Hepatocyte (in vitro differentiated cells): Measurements from ENCODE around the gene MFF.

ENCODE experiments used
- EZH2 ChIP-seq: fragments of 200-600 bp; sonication (generic); IDR thresholded peaks from 2 replicates; pipeline ENCODE4 v1.6.1; 2016; ENCODE audit warnings: antibody characterized with exemption, mild to moderate bottlenecking, borderline replicate concordance
- EZH2phosphoT487 ChIP-seq: fragments of 200-600 bp; sonication (generic); IDR thresholded peaks from one replicate; pipeline ENCODE4 v1.6.1; 2018; ENCODE audit warnings: antibody characterized with exemption, mild to moderate bottlenecking, low read depth, moderate library complexity; ENCODE audit not compliant: unreplicated experiment, severe bottlenecking
- TF ChIP-seq, protein P1 (sequence below): fragments of 200-600 bp; sonication (generic); IDR thresholded peaks from 2 replicates; pipeline ENCODE4 v1.5.1; 2016; ENCODE audit warnings: antibody characterized with exemption, mild to moderate bottlenecking; ENCODE audit not compliant: poor library complexity

- TF ChIP-seq, protein P1, sequence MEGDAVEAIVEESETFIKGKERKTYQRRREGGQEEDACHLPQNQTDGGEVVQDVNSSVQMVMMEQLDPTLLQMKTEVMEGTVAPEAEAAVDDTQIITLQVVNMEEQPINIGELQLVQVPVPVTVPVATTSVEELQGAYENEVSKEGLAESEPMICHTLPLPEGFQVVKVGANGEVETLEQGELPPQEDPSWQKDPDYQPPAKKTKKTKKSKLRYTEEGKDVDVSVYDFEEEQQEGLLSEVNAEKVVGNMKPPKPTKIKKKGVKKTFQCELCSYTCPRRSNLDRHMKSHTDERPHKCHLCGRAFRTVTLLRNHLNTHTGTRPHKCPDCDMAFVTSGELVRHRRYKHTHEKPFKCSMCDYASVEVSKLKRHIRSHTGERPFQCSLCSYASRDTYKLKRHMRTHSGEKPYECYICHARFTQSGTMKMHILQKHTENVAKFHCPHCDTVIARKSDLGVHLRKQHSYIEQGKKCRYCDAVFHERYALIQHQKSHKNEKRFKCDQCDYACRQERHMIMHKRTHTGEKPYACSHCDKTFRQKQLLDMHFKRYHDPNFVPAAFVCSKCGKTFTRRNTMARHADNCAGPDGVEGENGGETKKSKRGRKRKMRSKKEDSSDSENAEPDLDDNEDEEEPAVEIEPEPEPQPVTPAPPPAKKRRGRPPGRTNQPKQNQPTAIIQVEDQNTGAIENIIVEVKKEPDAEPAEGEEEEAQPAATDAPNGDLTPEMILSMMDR, result no peak
- TF ChIP-seq EZH2phosphoT487 (no peak), EZH2 (no peak)
Observed at GRCh38 chr2:227368574-227368973, 43.5 kb downstream of the MFF start.
